Neural cell (in vitro differentiated cells): ENCODE data around the gene ACD. TPM values are rescaled to one million over a fixed set of nuclear protein-coding genes. Genes with fewer than 3 reads are reported as not detected.

Experiments
- H2AFZ ChIP-seq: fragments of 200-600, 300-800 bp; sonication (generic), shearing (Covaris generic); 2 replicates; pipeline ENCODE4 v1.6.0; 2014; ENCODE audit warnings: low read depth, mild to moderate bottlenecking, antibody characterized with exemption, low read length, moderate library complexity
- H3F3A ChIP-seq: fragments of 200-600 bp; shearing (Covaris generic); 2 replicates; pipeline ENCODE4 v1.6.1; 2016; ENCODE audit warnings: mild to moderate bottlenecking, moderate library complexity, mixed read lengths, antibody characterized with exemption, low read length; ENCODE audit not compliant: insufficient read depth, poor library complexity, severe bottlenecking
- H3K27ac ChIP-seq: fragments of 200-600, 300-800 bp; sonication (generic), shearing (Covaris generic); 2 replicates; pipeline ENCODE4 v1.5.1; 2014; ENCODE audit warnings: mild to moderate bottlenecking, low read length, moderate library complexity
- H3K27me3 ChIP-seq: fragments of 300-800, 200-600 bp; sonication (generic), shearing (Covaris generic); 2 replicates; pipeline ENCODE4 v1.6.0; 2014; ENCODE audit warnings: mild to moderate bottlenecking, low read depth, low read length, moderate library complexity; ENCODE audit not compliant: insufficient read depth
- H3K36me3 ChIP-seq: fragments of 300-800, 200-600 bp; sonication (generic), shearing (Covaris generic); 2 replicates; pipeline ENCODE4 v1.5.1; 2014; ENCODE audit warnings: mild to moderate bottlenecking, antibody characterized with exemption, low read length, moderate library complexity; ENCODE audit not compliant: insufficient read depth
- H3K4me2 ChIP-seq: fragments of 300-800, 200-600 bp; sonication (generic), shearing (Covaris generic); 2 replicates; pipeline ENCODE4 v1.6.0; 2014; ENCODE audit warnings: mild to moderate bottlenecking, low read length
- H3K4me3 ChIP-seq: fragments of 300-800, 200-600 bp; sonication (generic), shearing (Covaris generic); 2 replicates; pipeline ENCODE4 v1.5.1; 2014; ENCODE audit warnings: mild to moderate bottlenecking, low read length, moderate library complexity
- H3K79me2 ChIP-seq: fragments of 200-600 bp; shearing (Covaris generic); replicated peaks from 2 replicates; pipeline ENCODE4 v1.6.0; 2014; ENCODE audit warnings: mild to moderate bottlenecking, low read length, moderate library complexity; ENCODE audit not compliant: insufficient read depth
- H3K9ac ChIP-seq: fragments of 300-800, 200-600 bp; sonication (generic), shearing (Covaris generic); 2 replicates; pipeline ENCODE4 v1.6.1; 2016; ENCODE audit warnings: mild to moderate bottlenecking, low read length, mixed read lengths
- H3K9me2 ChIP-seq: fragments of 200-600 bp; shearing (Covaris generic); 2 replicates; pipeline ENCODE4 v1.6.1; 2016; ENCODE audit warnings: mild to moderate bottlenecking, low read length, mixed read lengths; ENCODE audit not compliant: insufficient read depth
- H3K9me3 ChIP-seq: fragments of 200-600, 300-800 bp; sonication (generic), shearing (Covaris generic); 2 replicates; pipeline ENCODE4 v1.6.1; 2016; ENCODE audit warnings: mild to moderate bottlenecking, mixed run types, low read length, moderate library complexity, mixed read lengths
- H4K20me1 ChIP-seq: fragments of 200-600 bp; shearing (Covaris generic); 2 replicates; pipeline ENCODE4 v1.6.1; 2016; ENCODE audit warnings: mild to moderate bottlenecking, mixed run types; ENCODE audit not compliant: insufficient read depth
- CTCF ChIP-seq: fragments of 450-650 bp; IDR thresholded peaks from 2 replicates; pipeline ENCODE4 v1.5.1; 2014; ENCODE audit warnings: antibody characterized with exemption, mild to moderate bottlenecking, moderate library complexity; ENCODE audit not compliant: poor library complexity, severe bottlenecking
- EP300 ChIP-seq: fragments of 450-650 bp; conservative IDR thresholded peaks from 2 replicates; pipeline ENCODE4 v1.6.1; 2014; ENCODE audit warnings: antibody characterized with exemption, mild to moderate bottlenecking, moderate library complexity; ENCODE audit not compliant: poor library complexity, severe bottlenecking
- EZH2 ChIP-seq: fragments of 200-600, 300-800 bp; shearing (Covaris generic), sonication (generic); IDR thresholded peaks from 2 replicates; pipeline ENCODE4 v1.6.1; 2014; ENCODE audit warnings: antibody characterized with exemption, low read length, borderline replicate concordance, mild to moderate bottlenecking; ENCODE audit not compliant: insufficient read depth, poor library complexity, severe bottlenecking
- MXI1 ChIP-seq: fragments of 450-650 bp; conservative IDR thresholded peaks from 2 replicates; pipeline ENCODE4 v1.6.1; 2014; ENCODE audit warnings: antibody characterized with exemption, mild to moderate bottlenecking; ENCODE audit not compliant: poor library complexity, severe bottlenecking
- POLR2AphosphoS5 ChIP-seq: IDR thresholded peaks from 2 replicates; pipeline ENCODE4 v1.6.1; 2012
- RAD21 ChIP-seq: fragments of 450-650 bp; conservative IDR thresholded peaks from 2 replicates; pipeline ENCODE4 v1.6.1; 2014; ENCODE audit warnings: antibody characterized with exemption, mild to moderate bottlenecking, moderate library complexity
- REST ChIP-seq: IDR thresholded peaks from 2 replicates; pipeline ENCODE4 v1.6.1; 2012; ENCODE audit warnings: borderline replicate concordance
- SMC3 ChIP-seq: fragments of 450-650 bp; conservative IDR thresholded peaks from 2 replicates; pipeline ENCODE4 v1.6.1; 2014; ENCODE audit warnings: antibody characterized with exemption, mild to moderate bottlenecking, moderate library complexity; ENCODE audit not compliant: poor library complexity
- TAF1 ChIP-seq: IDR thresholded peaks from 2 replicates; pipeline ENCODE4 v1.6.1; 2012; ENCODE audit warnings: low read depth
- polyA plus RNA-seq: library from polyadenylated mRNA; depleted of rRNA; stranded (reverse); fragments of >200 nt; gene quantifications from 2 replicates; pipeline ENCODE4 v1.2.3, GENCODE V29; 2014

ACD gene
- polyA plus RNA-seq, 1 donor from 2014 or later = 98.6 TPM

GRCh38 chr16:67652578-67653127 lies 7.4 kb downstream of the ACD start:
- no peaks in the 10 kb centered on the region for H3K36me3 ChIP-seq
- H2AFZ ChIP-seq = no peak overlapping the region
- no peaks in the 10 kb centered on the region for H3F3A ChIP-seq
- H3K4me3 ChIP-seq = peak overlapping the region; percentile 97
- H3K79me2 ChIP-seq = no peaks in the 10 kb centered on the region
- H3K4me2 ChIP-seq = no peak overlapping the region
- TF ChIP-seq CTCF (no peak), SMC3 (no peak), TAF1 (no peak), POLR2AphosphoS5 (no peak), REST (no peak), MXI1 (no peak), RAD21 (no peak), EP300 (no peak), EZH2 (no peak)
- no peak overlapping the region for H3K27ac ChIP-seq
- H3K9ac ChIP-seq = peak overlapping the region; percentile 80
- H3K9me2 ChIP-seq = no peaks in the 10 kb centered on the region
- H3K27me3 ChIP-seq = peaks cover 35% of the 10 kb centered on the region
- H3K9me3 ChIP-seq = no peaks in the 10 kb centered on the region
- H4K20me1 ChIP-seq = no peaks in the 10 kb centered on the region

GRCh38 chr16:67651847-67652246 lies 8.2 kb downstream of the ACD start:
- Histone ChIP-seq H3K27ac (no peak overlapping the region), H3K27me3 (peaks cover 35% of the 10 kb centered on the region), H3K4me2 (no peak overlapping the region), H3K4me3 (no peak overlapping the region), H3K36me3 (no peaks in the 10 kb centered on the region), H3K79me2 (no peaks in the 10 kb centered on the region), H3F3A (no peaks in the 10 kb centered on the region), H4K20me1 (no peaks in the 10 kb centered on the region), H2AFZ (no peak overlapping the region), H3K9me3 (no peaks in the 10 kb centered on the region), H3K9me2 (no peaks in the 10 kb centered on the region), H3K9ac (no peak overlapping the region)
- TF ChIP-seq MXI1 (no peak), POLR2AphosphoS5 (no peak), CTCF (no peak), TAF1 (no peak), EP300 (no peak), SMC3 (no peak), RAD21 (no peak), REST (no peak), EZH2 (no peak)
